HEK293T (cell line): ENCODE results near the gene CDCA4.

ENCODE experiments used
- CTCF ChIA-PET: fragments of 350-600 bp; formaldehyde crosslinking; extraction: SDS; loops from one replicate; lab custom pipeline; 2021; ENCODE audit warnings: antibody characterized with exemption, inconsistent platforms; lab: Yijun Ruan, JAX
- POLR2A ChIA-PET: fragments of 350-600 bp; formaldehyde crosslinking; extraction: SDS; loops from one replicate; lab custom pipeline; 2020; ENCODE audit warnings: antibody characterized with exemption, inconsistent platforms; lab: Yijun Ruan, JAX
- DNase-seq: peaks from one replicate; pipeline ENCODE4 v3.0.0; 2012; ENCODE audit warnings: mixed read lengths; ENCODE audit errors: extremely low spot score
- ARNT ChIP-seq: fragments of 450-650 bp; IDR thresholded peaks from 2 replicates; pipeline ENCODE4 v1.6.1; 2017; ENCODE audit warnings: mild to moderate bottlenecking
- BHLHE40 ChIP-seq: fragments of 450-650 bp; IDR thresholded peaks from 2 replicates; pipeline ENCODE4 v1.6.1; 2016; ENCODE audit warnings: mild to moderate bottlenecking, moderate library complexity, borderline replicate concordance
- CTBP1 ChIP-seq: fragments of 450-650 bp; IDR thresholded peaks from 2 replicates; pipeline ENCODE4 v1.6.1; 2016; ENCODE audit warnings: borderline replicate concordance
- ELF4 ChIP-seq: fragments of 450-650 bp; IDR thresholded peaks from 2 replicates; pipeline ENCODE4 v1.6.1; 2017; ENCODE audit warnings: antibody characterized with exemption
- FOXA1 ChIP-seq: fragments of 450-650 bp; IDR thresholded peaks from 2 replicates; pipeline ENCODE4 v1.6.1; 2016; ENCODE audit warnings: mild to moderate bottlenecking
- FOXK2 ChIP-seq: fragments of 450-650 bp; IDR thresholded peaks from 2 replicates; pipeline ENCODE4 v1.6.1; 2016; ENCODE audit warnings: mild to moderate bottlenecking
- FOXM1 ChIP-seq: fragments of 450-650 bp; IDR thresholded peaks from 2 replicates; pipeline ENCODE4 v1.6.1; 2017; ENCODE audit warnings: mild to moderate bottlenecking, borderline replicate concordance
- HDGF ChIP-seq: fragments of 450-650 bp; IDR thresholded peaks from 2 replicates; pipeline ENCODE4 v1.6.1; 2017; ENCODE audit warnings: antibody characterized with exemption, borderline replicate concordance
- L3MBTL2 ChIP-seq: fragments of 450-650 bp; conservative IDR thresholded peaks from 2 replicates; pipeline ENCODE4 v1.6.1; 2016; ENCODE audit warnings: mild to moderate bottlenecking
- LEF1 ChIP-seq: fragments of 450-650 bp; IDR thresholded peaks from 2 replicates; pipeline ENCODE4 v1.6.1; 2017; ENCODE audit warnings: mild to moderate bottlenecking, borderline replicate concordance
- NFRKB ChIP-seq: fragments of 450-650 bp; IDR thresholded peaks from 2 replicates; pipeline ENCODE4 v1.6.1; 2016; ENCODE audit warnings: mild to moderate bottlenecking, moderate library complexity
- PKNOX1 ChIP-seq: fragments of 450-650 bp; IDR thresholded peaks from 2 replicates; pipeline ENCODE4 v1.6.1; 2016
- SP1 ChIP-seq: fragments of 450-650 bp; IDR thresholded peaks from 2 replicates; pipeline ENCODE4 v1.6.1; 2017
- SUZ12 ChIP-seq: fragments of 450-650 bp; IDR thresholded peaks from 2 replicates; pipeline ENCODE4 v1.6.1; 2016; ENCODE audit warnings: mild to moderate bottlenecking
- TARDBP ChIP-seq: fragments of 450-650 bp; IDR thresholded peaks from 2 replicates; pipeline ENCODE4 v1.6.1; 2016
- ZNF384 ChIP-seq: fragments of 450-650 bp; IDR thresholded peaks from 2 replicates; pipeline ENCODE4 v1.6.1; 2016

CDCA4 gene

GRCh38 chr14:105056303-105056831 is 35.5 kb upstream of the CDCA4 start:
- ChIA-PET POLR2A (no interaction called here), CTCF (interaction anchor here (1.4 kb wide), 1 partner anchor 11 kb away, joined by 4 read pairs; no protein-coding TSS in a partner anchor)
- no peak for TF ChIP-seq NFRKB
- no peak for TF ChIP-seq ZNF384
- TF ChIP-seq ELF4 = no peak
- no peak for TF ChIP-seq SP1
- no peak for TF ChIP-seq BHLHE40
- TF ChIP-seq PKNOX1 = no peak
- no peak for DNase-seq

- DNase-seq = no peak
- CTCF ChIA-PET = no interaction called here
- no peak for TF ChIP-seq ARNT
- no peak for TF ChIP-seq L3MBTL2
- no peak for TF ChIP-seq FOXK2
- POLR2A ChIA-PET = no interaction called here
These were observed 34.9 kb upstream of the CDCA4 start for GRCh38 chr14:105055736-105056302.

DNA sequence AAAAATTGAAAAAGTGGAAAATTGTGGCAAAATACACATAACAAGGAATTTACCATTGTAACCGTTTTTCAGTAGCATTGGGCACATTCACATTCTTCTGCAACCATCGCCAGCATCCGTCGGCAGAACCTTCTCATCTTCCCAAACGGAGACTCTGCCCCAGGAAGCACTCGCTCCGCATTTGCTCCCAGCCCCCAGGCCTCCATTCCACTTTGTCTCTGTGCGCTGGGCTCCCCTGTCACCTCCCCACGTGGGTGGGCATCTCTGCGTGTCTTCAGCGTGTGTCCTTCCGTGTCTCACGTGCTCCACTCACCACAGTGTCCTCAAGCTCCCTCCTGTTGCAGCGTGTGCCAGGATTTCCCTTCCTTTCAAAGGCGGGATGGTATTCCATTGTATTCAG is 34.5 kb upstream of the CDCA4 start:
- DNase-seq = no peak
- TF ChIP-seq FOXA1 (no peak), SUZ12 (no peak), PKNOX1 (no peak), L3MBTL2 (no peak), SP1 (no peak), LEF1 (no peak), CTBP1 (no peak)
- POLR2A ChIA-PET = no interaction called here
- CTCF ChIA-PET = no interaction called here

GRCh38 chr14:105053996-105054395 is 33.1 kb upstream of the CDCA4 start:
- ChIA-PET CTCF (interaction anchor here (1.3 to 1.4 kb wide), 2 partner anchors 11 to 36 kb away, joined by 3 to 5 read pairs; no protein-coding TSS in a partner anchor), POLR2A (no interaction called here)
- TF ChIP-seq L3MBTL2 (no peak), FOXM1 (no peak), BHLHE40 (no peak), SP1 (no peak), LEF1 (no peak), FOXA1 (no peak), NFRKB (no peak), HDGF (no peak), ZNF384 (no peak), TARDBP (no peak), PKNOX1 (no peak), SUZ12 (no peak), FOXK2 (no peak), CTBP1 (no peak), ARNT (no peak), ELF4 (no peak)
- DNase-seq = no peak

GRCh38 chr14:105053421-105053820 is 32.5 kb upstream of the CDCA4 start:
- TF ChIP-seq TARDBP (no peak), L3MBTL2 (no peak), ARNT (no peak), FOXA1 (no peak), HDGF (no peak), CTBP1 (no peak), NFRKB (no peak), LEF1 (no peak), FOXM1 (no peak), PKNOX1 (no peak), SP1 (no peak), ELF4 (no peak), SUZ12 (no peak), ZNF384 (no peak), BHLHE40 (no peak)
- DNase-seq = no peak
- ChIA-PET POLR2A (interaction anchor here (0.8 kb wide), 1 partner anchor 32 kb away, joined by 3 read pairs; the partner anchor contains the start of gene CDCA4), CTCF (interaction anchor here (0.6 to 1.4 kb wide), 3 partner anchors 10 to 297 kb away, joined by 3 to 5 read pairs (median 3); no protein-coding TSS in a partner anchor)

- DNase-seq = no peak
- TF ChIP-seq CTBP1 (no peak), ARNT (no peak), FOXA1 (no peak), NFRKB (no peak), L3MBTL2 (no peak), ZNF384 (no peak), LEF1 (no peak), TARDBP (no peak), SUZ12 (no peak), HDGF (no peak), ELF4 (no peak), BHLHE40 (no peak), SP1 (no peak), PKNOX1 (no peak), FOXM1 (no peak), FOXK2 (no peak)
- ChIA-PET CTCF (no interaction called here), POLR2A (no interaction called here)
These were observed 31.2 kb upstream of the CDCA4 start for GRCh38 chr14:105052110-105052458.
